HepG2 (cell line): ENCODE data around the gene PCSK7. TPM values are rescaled to one million over a fixed set of nuclear protein-coding genes. Genes with fewer than 3 reads are reported as not detected.
A peak's percentile ranks its signal among the peaks of the same experiment; 100 is the strongest.

Source experiments
- CBFB ChIP-seq: sonication (generic); formaldehyde crosslinking; IDR thresholded peaks from 2 replicates; pipeline ENCODE4 v1.4.0; 2020; ENCODE audit warnings: missing genetic modification reagents
- MBNL3 ChIP-seq: fragments of 250-450 bp; sonication (Bioruptor Pico); conservative IDR thresholded peaks from 2 replicates; pipeline ENCODE4 v1.8.0; 2022; ENCODE audit warnings: mild to moderate bottlenecking, inconsistent platforms
- TCF7 ChIP-seq: sonication (generic); IDR thresholded peaks from 2 replicates; pipeline ENCODE4 v1.6.1; 2016; ENCODE audit warnings: antibody characterized with exemption, low read depth
- ZFP62 ChIP-seq: sonication (generic); formaldehyde crosslinking; IDR thresholded peaks from 2 replicates; pipeline ENCODE4 v1.4.0; 2020; ENCODE audit warnings: missing genetic modification reagents
- ZNF569 ChIP-seq: sonication (generic); formaldehyde crosslinking; IDR thresholded peaks from 2 replicates; pipeline ENCODE4 v1.5.0; 2020; ENCODE audit warnings: mild to moderate bottlenecking, missing genetic modification reagents, moderate library complexity, borderline replicate concordance
- polyA plus RNA-seq, 8 experiments: library from polyadenylated mRNA; depleted of rRNA in 3 of 8; stranded (reverse) in 7 of 8; unstranded in 1 of 8; fragments of >200 nt; fragmentation: Illumina TruSeq in 4 of 8; extraction: Trizol in 4 of 8; gene quantifications; 2 replicates each; pipeline versions ENCODE4 v1.2.1 to v1.2.3, GENCODE V29; 2011 to 2016; ENCODE audit warnings: low read depth in 4 of 8, missing spikeins in 1 of 8, mixed read lengths in 1 of 8; ENCODE audit not compliant: insufficient read depth in 1 of 8
- total RNA-seq, 5 experiments: library from RNA; depleted of rRNA; stranded (reverse); fragments of >200 nt; fragmentation: Illumina TruSeq; extraction: Trizol; gene quantifications; 2 replicates each; pipeline ENCODE4 v1.2.3, GENCODE V29; 2016; ENCODE audit warnings: low read depth in 1 of 5
- TF ChIP-seq, protein P1 (sequence below): sonication (generic); formaldehyde crosslinking; IDR thresholded peaks from 2 replicates; pipeline ENCODE4 v1.9.0; 2021; ENCODE audit warnings: mild to moderate bottlenecking, missing genetic modification reagents
- TF ChIP-seq, protein P2 (sequence below), 2 experiments: sonication (generic) in 1 of 2; formaldehyde crosslinking in 1 of 2; IDR thresholded peaks; 2 replicates each; pipeline versions ENCODE4 v1.4.0 to v1.6.1; 2018 to 2020; ENCODE audit warnings: missing genetic modification reagents in 2 of 2, borderline replicate concordance in 1 of 2, low read depth in 1 of 2, mild to moderate bottlenecking in 1 of 2, missing biosample characterization in 1 of 2
- TF ChIP-seq, protein P3 (sequence below): sonication (generic); formaldehyde crosslinking; IDR thresholded peaks from 2 replicates; pipeline ENCODE4 v1.4.0; 2020; ENCODE audit warnings: mild to moderate bottlenecking, missing genetic modification reagents

PCSK7 gene
- total and polyA plus RNA-seq, 2 of the 13 experiments (the other 11 are each of a cell fraction or from before 2014, with no cell fraction given) = 13.4 to 13.8 TPM

DNA sequence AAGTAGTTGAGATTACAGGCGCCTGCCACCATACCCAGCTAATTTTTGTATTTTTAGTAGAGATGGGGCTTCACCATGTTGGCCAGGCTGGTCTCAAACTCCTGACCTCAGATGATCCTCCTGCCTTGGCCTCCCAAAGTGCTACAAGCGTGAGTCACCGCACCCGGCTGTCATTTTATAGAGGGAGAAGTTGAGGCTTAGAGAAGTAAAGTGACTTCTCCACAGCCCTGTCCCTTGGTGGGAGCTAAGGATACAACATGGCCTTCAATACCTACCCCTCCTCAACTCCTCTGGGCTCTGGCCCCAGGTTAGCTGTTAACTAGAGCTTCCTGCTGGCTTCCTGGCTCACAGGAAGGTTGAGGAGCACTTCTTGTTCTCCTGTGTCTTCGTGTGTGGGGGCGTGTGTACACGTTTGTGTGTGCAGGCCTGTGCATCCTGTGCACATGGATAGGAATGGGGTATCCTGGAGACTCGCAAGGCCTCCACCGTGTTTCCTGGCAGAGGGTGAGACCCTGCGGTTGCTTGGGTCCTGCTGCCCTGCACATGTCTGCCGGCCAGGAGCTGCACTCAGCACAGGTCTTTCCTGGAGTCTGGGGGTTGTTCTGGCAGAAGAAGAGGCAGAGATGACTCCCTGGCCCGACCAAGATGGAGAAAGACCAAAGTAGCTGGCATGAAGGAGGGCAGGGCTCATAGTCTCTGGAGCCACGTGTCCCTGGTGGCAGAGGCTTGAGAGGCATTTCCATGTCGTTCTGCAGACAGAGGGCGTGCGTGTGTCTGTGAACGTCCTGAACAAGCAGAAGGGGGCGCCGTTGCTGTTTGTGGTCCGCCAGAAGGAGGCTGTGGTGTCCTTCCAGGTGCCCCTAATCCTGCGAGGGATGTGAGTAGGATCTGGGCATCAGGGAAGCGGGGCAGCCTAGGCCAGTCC lies 51.0 kb downstream of the PCSK7 start (continued):
- TF ChIP-seq, protein P1, sequence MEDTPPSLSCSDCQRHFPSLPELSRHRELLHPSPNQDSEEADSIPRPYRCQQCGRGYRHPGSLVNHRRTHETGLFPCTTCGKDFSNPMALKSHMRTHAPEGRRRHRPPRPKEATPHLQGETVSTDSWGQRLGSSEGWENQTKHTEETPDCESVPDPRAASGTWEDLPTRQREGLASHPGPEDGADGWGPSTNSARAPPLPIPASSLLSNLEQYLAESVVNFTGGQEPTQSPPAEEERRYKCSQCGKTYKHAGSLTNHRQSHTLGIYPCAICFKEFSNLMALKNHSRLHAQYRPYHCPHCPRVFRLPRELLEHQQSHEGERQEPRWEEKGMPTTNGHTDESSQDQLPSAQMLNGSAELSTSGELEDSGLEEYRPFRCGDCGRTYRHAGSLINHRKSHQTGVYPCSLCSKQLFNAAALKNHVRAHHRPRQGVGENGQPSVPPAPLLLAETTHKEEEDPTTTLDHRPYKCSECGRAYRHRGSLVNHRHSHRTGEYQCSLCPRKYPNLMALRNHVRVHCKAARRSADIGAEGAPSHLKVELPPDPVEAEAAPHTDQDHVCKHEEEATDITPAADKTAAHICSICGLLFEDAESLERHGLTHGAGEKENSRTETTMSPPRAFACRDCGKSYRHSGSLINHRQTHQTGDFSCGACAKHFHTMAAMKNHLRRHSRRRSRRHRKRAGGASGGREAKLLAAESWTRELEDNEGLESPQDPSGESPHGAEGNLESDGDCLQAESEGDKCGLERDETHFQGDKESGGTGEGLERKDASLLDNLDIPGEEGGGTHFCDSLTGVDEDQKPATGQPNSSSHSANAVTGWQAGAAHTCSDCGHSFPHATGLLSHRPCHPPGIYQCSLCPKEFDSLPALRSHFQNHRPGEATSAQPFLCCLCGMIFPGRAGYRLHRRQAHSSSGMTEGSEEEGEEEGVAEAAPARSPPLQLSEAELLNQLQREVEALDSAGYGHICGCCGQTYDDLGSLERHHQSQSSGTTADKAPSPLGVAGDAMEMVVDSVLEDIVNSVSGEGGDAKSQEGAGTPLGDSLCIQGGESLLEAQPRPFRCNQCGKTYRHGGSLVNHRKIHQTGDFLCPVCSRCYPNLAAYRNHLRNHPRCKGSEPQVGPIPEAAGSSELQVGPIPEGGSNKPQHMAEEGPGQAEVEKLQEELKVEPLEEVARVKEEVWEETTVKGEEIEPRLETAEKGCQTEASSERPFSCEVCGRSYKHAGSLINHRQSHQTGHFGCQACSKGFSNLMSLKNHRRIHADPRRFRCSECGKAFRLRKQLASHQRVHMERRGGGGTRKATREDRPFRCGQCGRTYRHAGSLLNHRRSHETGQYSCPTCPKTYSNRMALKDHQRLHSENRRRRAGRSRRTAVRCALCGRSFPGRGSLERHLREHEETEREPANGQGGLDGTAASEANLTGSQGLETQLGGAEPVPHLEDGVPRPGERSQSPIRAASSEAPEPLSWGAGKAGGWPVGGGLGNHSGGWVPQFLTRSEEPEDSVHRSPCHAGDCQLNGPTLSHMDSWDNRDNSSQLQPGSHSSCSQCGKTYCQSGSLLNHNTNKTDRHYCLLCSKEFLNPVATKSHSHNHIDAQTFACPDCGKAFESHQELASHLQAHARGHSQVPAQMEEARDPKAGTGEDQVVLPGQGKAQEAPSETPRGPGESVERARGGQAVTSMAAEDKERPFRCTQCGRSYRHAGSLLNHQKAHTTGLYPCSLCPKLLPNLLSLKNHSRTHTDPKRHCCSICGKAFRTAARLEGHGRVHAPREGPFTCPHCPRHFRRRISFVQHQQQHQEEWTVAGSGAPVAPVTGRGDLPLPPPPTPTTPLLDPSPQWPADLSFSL = no peak
- TF ChIP-seq ZFP62 (no peak), CBFB (no peak), MBNL3 (CRISPR knock-in tag) (no peak), TCF7 (no peak), ZNF569 (no peak)
- TF ChIP-seq, protein P2, sequence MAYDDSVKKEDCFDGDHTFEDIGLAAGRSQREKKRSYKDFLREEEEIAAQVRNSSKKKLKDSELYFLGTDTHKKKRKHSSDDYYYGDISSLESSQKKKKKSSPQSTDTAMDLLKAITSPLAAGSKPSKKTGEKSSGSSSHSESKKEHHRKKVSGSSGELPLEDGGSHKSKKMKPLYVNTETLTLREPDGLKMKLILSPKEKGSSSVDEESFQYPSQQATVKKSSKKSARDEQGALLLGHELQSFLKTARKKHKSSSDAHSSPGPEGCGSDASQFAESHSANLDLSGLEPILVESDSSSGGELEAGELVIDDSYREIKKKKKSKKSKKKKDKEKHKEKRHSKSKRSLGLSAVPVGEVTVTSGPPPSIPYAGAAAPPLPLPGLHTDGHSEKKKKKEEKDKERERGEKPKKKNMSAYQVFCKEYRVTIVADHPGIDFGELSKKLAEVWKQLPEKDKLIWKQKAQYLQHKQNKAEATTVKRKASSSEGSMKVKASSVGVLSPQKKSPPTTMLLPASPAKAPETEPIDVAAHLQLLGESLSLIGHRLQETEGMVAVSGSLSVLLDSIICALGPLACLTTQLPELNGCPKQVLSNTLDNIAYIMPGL (CRISPR knock-in tag; IDR thresholded peaks at IDR 0.05; ENCODE audit: borderline replicate concordance in 1 of 2, low read depth in 1 of 2) = peak; percentile 84 to 95
- TF ChIP-seq, protein P3, sequence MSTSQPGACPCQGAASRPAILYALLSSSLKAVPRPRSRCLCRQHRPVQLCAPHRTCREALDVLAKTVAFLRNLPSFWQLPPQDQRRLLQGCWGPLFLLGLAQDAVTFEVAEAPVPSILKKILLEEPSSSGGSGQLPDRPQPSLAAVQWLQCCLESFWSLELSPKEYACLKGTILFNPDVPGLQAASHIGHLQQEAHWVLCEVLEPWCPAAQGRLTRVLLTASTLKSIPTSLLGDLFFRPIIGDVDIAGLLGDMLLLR = no peak
